ENCODE data around the gene ADAM11.
"Not testable (repeated sequence)": the region's sequence is repeated elsewhere in the genome, so short reads cannot be mapped to it uniquely, and the experiment has no call there.

Gene ADAM11, protein sequence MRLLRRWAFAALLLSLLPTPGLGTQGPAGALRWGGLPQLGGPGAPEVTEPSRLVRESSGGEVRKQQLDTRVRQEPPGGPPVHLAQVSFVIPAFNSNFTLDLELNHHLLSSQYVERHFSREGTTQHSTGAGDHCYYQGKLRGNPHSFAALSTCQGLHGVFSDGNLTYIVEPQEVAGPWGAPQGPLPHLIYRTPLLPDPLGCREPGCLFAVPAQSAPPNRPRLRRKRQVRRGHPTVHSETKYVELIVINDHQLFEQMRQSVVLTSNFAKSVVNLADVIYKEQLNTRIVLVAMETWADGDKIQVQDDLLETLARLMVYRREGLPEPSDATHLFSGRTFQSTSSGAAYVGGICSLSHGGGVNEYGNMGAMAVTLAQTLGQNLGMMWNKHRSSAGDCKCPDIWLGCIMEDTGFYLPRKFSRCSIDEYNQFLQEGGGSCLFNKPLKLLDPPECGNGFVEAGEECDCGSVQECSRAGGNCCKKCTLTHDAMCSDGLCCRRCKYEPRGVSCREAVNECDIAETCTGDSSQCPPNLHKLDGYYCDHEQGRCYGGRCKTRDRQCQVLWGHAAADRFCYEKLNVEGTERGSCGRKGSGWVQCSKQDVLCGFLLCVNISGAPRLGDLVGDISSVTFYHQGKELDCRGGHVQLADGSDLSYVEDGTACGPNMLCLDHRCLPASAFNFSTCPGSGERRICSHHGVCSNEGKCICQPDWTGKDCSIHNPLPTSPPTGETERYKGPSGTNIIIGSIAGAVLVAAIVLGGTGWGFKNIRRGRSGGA

DNA sequence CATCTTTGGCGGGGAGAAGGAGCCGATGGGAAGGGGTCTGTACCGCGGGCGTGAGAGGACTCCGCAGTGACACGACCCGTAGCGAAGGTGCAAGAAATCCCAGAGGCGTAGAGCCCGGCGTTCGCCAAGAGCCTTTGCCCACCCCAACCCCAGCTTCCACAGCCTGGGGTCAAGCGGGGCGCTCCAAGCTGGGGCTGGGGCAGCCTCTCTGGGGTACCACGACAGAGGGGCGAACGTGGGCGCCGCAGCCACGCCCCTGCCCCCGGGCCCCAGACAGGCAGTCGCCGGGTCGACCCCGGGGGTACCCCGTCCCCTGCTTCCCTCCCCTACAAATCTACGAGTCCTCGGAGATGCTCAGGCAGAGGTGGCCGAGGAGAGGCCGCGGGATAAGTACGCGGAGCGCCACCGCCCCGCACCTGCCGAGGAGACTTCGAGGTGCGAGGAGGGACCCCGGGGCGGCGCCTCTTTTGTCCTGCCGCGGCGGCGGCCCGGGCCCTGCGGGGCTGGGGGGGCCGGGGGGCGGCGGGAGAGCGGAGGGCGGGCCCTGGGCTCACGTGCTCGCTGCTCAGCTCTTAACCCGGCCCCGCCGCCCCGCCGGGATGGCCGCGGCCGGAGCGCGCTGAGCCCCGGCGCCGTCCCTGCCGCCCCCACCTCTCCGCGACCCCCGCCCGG is at the start of gene ADAM11:
Gene ADAM11 (plus strand): TSS at position 575 of the 672 bp plus-strand sequence. CDS start 212 bp downstream, outside the sequence.
- DNase-seq (ENCODE audit: low spot score), result no peak

DNA sequence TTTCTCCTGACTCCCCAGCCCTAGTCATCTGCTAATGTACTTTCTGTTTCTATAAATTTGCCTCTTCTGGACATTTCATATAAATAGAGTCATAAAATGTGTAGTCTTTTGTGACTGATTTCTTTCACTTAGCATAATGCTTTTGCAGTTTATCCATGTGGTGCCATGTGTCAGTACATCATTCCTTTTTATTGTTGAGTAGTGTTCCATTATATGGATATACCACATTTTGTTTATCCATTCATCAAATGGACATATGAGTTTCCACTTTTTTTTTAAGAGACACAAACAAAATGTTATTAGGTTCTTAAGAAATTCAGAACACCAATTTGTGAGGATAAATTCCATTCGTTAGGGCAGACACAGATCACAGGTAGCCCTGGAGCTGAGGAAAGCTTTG is 39.3 kb upstream of the ADAM11 start:
- DNase-seq (ENCODE audit: low spot score), result no peak

DNA sequence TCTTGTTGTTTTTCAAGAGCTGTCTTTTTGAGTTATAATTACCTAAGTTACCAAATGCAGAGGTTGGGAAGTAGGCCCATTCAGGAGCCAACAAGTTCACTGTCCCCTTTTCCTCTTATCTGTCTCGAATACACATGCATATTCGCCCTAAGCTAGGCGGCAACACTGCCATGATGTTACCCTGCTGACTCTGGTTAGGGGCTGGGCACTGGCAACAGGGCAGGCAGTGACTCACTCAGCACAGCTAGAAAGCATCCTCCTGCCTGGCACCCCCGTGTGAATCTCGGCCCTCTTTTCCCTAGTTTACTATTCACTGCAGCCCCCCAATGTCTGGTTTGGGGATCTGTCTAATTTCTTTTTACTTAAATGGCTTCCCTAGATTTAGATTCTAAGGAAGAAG is 36.5 kb upstream of the ADAM11 start:
- no peak for DNase-seq (ENCODE audit: low spot score)

DNA sequence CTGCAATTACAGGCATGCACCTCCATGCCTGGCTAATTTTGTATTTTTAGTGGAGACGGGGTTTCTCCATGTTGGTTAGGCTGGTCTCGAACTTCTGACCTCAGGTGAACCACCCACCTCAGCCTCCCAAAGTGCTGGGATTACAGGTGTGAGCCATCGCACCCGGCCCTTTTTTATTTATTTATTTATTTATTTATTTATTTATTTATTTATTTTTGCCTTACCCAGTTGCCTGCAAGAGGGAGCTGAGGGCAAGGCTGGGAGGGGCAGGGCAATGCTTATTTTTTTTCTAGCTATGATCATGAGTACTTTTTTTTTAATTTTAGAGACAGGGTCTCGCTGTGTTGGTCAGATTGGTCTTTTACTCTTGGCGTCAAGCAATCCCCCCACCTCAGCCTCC is 32.7 kb upstream of the ADAM11 start:
- DNase-seq (ENCODE audit: low spot score), result not testable (repeated sequence)

DNA sequence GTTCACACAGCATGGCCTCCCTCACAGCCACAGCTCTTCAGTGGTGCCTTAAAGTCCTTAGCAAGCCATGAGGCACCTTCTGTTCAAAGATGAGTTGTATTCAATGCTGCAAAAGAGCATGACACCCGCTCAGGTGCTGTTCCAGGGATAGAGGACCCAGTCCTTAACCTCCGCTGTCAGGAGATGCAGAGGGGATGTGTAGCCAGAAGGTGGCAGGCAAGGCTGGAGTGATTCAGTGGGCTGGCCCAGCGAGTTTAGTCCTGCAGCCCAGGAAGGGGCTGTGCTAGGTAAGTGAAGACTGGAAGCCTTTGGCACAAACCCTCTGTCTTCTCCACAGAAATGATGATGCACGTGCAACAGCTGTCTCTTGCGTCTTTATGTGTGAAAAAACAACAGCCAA is 25.0 kb upstream of the ADAM11 start:
- DNase-seq (ENCODE audit: low spot score), result no peak

DNA sequence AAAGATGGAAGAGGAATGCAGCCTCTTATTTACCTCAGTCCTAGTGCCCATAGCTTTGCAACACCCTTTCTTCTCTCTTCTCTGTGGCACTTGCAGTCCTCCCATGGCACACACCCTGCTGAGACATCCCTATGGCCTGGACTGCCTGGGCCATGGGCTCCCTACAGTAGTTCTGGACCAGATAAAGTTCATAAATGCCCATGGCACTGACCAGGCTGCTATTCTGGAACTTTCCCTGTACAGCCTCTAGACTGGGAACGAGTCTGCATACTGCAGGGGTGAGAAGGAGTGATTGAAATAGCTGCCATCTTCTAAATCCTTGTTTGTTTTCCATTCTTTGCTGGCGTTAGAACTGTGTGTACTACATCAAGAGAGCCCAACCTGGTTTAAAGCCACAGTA is 24.5 kb upstream of the ADAM11 start:
- DNase-seq (ENCODE audit: low spot score), result no peak

DNA sequence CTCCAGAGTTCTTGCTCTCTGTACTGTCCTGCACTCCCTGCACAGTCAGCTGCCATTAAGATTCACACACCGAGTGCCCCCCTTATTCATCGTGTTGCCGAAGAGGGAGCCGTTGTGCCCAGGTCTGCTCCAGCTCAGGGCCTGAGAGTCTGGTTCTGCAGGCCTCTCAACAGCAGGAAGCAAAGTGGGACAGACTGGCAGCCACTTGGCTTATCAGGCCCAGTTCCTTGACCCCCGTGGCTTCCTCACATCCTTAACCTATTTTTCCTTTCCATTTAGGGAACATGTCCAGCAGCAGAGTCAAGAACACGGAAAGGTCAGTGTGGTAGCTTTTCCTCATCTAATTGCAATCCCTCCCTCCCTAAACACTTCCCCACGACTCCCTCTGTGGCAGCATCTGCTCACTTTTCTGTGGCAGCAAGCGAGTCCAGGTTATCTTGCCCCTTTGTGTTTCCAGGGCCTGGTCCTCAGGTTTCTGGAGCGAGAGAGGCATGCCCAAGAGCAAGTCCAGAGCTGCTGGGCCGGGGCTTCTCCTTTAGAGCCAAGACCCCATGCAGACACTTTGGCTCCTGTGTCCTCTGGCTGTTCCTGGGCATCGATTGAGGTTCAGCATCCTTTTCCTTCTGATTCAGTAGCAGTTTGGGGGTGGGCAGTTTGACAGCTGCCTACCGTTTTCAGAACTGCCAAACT is 22.1 kb upstream of the ADAM11 start:
- DNase-seq (ENCODE audit: low spot score), result no peak

DNA sequence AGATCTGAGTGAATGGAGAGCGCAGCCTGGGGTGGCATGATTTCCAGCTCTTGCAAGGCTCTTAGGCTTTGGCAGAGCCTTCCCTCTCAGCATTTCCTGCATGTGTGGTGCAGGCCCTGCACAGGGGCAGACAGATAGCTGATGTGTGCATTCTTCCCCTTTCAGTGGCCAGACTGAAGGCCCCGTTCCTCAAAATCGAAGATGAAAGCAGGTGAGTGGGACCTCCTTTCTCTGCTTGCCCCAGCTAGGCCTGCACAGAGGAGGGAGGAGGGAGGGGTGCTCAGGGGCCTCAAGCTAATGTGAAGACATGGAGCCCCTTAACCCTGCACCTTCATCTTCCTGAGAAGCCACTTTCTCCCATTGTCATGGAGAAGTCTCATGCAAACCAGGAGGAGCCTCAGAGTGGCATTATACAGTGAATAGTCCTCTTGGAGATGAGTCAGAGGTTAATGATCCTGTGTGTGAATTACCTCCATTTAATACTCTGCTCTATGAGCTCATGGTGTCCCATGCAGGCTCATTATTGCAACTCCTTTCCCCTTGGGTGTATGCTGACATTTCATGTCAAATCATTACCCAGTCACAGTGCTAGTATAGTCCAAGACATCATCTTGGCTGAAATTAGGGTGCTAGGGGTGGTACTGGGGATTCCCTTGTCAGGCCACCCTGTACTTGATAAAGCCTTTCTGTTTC is 20.4 kb upstream of the ADAM11 start:
- no peak for DNase-seq (ENCODE audit: low spot score)

DNA sequence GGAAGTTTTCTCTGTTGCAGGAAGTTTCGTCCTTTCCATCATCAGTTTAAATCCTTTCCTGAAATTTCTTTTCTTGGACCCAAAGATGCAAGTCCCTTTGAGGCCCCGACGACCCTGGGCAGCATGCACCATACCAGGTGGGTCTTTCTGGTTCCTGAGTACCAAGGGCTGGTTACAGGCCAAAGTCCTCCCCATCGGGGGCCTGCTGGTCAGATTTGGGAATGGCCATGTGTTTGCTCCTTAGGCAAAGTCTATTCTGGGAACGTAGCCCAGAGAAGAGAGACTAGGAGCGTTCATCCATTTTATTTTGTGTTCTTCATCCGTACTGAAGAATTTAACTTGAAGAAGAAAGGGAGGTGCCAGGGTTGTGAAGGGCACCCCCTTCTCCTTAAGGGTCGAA is 17.5 kb upstream of the ADAM11 start:
- DNase-seq (ENCODE audit: low spot score), result no peak

DNA sequence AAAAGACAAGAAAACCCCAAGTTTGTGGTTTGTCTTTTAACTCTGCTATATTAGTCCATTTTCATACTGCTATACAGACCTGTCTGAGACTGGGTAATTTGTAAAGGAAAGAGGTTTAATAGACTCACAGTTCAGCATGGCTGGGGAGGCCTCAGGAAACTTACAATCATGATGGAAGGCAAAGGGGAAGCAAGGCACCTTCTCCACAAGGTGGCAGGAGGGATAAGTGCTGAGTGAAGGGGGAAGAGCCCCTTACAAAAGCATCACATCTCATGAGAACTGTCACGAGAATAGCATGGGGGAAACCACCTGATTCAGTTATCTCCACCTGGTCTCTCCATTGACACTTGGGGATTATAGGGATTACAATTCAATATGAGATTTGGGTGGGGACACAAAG is 13.5 kb upstream of the ADAM11 start:
- no peak for DNase-seq (ENCODE audit: low spot score)

DNA sequence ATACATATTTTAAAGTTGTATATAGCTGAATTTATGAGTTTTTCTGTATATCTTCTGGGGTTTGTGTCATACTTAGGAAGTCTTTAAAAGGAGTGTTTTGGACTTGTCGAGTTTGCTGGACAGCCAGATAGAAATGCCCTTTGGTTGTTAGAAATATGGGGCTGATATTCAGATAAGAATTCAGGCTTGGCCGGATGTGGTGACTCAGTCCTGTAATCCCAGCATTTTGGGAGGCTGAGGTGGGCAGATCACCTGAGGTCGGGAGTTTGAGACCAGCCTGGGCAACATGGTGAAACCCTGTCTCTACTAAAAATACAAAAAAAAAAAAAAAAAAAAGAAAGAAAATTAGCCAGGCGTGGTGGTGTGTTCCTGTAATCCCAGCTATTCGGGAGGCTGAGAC is 13.1 kb upstream of the ADAM11 start:
- not testable (repeated sequence) for DNase-seq (ENCODE audit: low spot score)

DNA sequence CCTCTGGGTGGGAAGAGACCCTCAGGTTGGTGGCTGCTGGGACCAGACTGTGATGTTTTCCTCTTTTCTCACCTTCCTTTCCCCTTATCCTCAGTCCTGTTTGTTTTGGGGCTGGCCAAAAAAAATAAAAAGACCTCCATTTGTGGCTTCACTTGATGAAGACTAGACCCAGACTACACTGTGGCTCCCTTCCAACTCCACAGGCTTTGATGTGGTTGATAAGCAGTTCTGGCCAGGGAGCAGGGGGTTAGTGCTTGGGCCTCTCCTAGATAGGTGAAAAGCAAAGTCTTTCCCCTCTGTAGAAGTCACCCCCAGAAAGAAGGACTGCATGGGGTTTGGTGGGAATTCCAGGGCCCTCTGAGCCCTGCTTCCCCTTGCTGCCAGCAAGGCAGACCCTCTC is 11.2 kb upstream of the ADAM11 start:
- DNase-seq (ENCODE audit: low spot score), result no peak

DNA sequence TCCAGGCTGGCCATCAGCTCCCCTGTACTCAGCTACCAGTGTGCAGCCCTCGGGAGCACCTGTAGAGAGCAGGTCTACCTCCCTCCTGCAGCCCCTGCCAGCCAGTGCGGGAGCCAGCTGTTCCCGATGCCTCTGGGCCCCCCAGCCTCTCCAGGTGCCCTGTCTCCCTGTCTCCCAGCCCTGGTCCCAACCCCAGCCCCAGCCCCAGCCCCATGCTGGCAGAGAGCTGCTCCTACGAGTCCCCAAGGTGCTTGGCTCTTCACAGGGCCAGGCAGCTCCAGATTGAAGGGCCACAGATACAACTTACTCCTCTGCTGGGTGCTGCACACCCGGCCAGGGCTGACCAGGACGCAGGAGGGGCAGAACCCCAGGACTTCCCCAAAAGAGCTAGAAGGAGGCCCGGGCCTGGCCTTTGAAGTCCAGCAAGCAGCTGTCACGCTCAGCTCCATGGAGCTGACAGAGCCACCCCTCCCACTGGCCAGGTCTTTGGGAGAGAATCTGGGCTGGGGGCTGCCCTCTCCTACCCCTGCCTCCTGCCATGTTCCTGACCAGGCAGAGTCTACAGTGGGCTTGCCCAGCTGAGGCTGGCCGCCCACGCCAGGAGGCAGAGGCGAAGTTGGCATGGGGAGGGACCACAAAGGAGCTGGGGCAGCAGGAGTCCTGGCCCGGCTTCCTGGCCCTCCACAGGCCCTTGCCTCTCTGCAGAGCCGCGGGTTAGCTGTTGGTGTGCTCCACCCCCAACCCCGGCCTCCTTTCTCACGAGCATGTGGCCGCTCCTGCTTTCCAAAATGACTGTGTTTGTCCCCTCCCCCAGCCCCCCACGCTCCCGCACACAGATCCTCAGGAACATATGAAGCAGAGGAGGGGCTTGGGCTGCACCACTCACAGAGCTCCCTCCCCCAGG is 9.5 kb upstream of the ADAM11 start:
- DNase-seq (ENCODE audit: low spot score), result no peak

DNA sequence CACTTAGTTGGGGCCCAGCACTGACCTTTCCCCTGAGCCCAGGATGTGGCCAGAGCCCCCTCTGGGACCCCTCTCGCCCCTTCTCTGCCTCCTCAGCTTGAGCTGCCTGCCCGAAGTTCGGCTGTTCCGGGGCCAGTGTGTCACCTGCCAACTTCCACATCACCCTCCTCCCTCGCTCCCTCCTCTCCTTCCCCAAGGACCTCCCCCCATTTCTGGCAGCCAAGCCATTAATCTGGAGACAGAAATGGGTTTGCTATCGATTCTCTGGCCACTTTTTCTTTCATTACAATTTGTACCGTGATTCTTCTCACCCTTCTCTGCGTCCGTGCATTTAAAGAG is 8.8 kb upstream of the ADAM11 start:
- DNase-seq (ENCODE audit: low spot score), result no peak

DNA sequence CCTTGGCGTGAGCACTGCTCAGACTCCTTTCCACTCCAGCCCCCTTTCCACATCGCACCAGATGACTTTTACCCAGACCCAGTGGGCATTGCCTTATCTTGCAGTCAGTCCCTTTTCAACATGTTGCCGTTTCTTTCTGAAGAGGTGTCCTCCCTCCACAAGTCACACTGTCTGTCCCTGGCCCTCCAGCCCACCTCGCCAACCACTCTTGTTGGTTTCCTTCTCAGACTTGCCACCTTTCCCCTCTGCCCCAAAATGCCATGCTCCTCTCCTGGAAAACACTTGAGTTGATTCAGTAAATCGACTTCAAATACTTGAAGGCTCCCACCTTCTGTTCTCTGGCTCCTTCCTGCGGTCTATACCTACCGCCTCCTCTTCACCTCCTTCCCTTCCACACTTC is 7.5 kb upstream of the ADAM11 start:
- DNase-seq (ENCODE audit: low spot score), result no peak

DNA sequence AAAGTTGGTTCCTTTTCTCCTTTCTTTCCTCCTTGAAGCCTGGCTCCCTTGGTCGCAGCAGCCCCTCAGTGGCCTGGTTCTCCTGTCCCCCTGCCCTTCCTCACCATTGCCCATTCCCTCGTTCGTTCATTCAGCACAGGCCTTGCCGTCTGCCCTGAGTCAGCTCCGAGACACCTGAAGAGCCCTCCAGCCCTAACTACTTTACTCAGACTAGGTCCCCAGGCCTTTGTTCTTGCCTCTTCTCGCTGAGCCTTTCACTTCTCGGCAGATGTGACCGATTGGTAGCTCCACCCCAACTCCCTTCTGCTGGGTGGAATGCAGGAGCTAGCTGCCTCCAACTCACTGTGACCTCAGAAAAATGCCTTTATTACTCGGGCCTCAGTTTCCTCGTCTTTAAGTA is 7.0 kb upstream of the ADAM11 start:
- no peak for DNase-seq (ENCODE audit: low spot score)

DNA sequence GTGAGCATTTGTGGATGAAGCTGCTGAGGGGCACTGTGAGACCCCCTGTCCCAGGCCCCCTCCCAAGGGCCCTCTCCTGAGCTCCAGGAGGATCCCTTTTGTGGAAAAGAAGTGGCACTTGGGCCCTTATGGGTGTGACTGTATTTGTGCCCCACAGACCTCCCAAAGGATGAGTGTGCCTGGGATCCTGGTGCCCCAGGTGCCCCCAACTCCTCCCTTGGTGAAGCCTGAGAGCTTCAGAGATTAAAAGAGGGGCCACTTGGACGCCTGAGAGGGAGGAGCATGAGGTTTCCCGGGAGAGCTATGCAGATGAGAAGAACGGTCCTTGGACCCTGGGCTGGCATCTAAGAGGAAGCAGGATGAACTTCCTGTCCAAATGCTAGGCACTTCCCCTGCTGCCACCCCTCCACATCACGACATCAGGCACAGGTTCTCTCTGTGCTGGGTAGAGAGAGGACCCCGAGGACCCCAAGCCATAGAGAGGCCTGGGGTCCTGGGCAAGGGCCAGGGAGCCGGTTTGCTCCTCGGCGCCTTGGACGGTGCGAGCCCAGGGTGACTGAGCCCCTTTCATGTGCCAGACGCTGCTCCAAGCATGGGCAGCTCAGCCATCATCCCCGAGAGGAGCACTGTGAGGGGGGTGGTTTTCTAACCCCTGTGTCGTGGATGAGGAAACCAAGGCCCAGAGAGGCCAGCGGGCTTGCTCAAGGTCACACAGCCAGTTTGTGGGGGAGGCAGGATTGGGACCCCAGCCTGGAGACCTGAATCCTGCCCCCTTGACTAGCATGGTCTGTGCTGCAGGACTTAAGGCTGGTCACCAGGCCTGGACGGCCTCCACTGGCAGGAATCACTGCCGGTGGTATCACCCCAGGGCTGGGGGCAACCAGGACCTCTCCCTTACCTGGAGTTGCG is 5.6 kb upstream of the ADAM11 start:
- DNase-seq (ENCODE audit: low spot score), result no peak

DNA sequence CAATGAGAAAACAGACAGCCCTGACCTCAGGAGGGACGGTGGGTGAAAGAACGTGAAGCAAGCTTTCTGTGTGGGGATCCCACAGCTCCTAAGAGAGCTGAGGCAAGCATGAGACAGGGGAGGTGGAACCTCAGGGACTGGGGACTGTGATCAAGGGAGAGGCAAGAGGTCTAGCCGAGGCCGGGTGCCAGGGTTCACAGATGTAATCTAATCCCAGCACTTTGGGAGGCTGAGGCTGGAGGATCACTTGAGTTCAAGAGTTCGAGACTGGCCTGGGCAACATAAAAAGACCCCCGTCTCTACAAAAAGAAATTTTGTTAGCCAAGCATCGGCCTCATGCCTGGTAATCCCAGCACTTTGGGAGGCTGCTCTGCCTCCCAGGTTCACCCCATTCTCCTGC is 4.5 kb upstream of the ADAM11 start:
- no peak for DNase-seq (ENCODE audit: low spot score)

DNA sequence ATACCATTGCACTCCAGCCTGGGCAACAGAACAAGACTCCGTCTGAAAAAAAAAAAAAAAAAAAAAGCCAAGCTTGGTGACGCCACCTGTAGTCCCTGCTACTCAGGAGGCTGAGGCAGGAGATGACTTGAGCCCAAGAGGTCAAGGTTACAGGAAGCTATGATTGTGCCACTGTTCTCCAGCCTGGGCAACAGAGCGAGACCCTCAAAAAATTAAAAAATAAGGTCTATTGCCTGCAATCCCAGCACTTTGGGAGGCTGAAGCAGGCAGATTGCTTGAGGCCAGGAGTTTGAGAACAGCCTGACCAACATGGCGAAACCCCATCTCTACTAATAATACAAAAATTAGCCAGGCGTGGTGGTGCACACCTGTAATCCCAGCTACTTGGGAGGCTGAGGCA is 3.6 kb upstream of the ADAM11 start:
- DNase-seq (ENCODE audit: low spot score), result not testable (repeated sequence)
